ENCODE data around the gene ZNF672.

DNA sequence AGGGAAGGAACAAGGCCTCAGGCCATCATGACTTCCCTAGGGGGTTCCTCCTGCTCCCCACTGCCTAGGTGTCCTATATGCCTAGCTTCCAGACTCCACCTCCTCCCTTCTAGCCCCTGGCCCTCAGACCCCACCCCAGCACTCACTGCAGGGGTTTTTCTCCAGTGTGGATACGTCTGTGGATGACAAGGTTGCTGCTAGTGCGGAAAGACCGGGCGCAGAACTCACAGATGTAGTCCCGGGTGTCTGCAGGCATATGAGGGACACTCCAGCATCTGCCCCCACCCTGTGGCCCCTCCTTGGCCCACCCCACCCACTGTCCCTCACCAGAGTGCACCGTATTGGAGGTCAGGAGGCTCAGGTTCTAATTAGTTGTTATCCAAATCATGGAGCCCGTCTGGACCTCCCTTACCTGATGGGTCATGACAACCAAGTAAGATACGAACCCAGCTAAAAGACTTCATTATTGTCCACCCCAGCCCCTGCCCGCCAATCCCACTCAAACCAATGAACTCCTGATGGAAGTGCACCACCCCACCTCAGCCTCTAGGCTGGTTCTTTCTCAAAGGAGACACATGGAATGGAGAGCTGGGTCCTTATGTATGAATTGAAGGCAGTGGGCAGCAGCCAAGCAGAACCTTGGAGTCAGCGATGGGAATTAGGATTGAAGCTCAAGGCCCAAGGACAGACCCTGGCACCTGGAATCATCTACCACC lies 12.7 kb downstream of the ZNF672 start:
- TF ChIP-seq POLR2A (IDR thresholded peaks at IDR 0.05; ENCODE audit: low read depth, low read length) (no peak), TAF1 (IDR thresholded peaks at IDR 0.05; ENCODE audit: borderline replicate concordance, low read depth, low read length) (no peak)

Data from GM12892 (cell line).